HepG2 (cell line): Measurements from ENCODE around the gene SHC1. TPM values are rescaled to one million over a fixed set of nuclear protein-coding genes. Genes with fewer than 3 reads are reported as not detected.

Experiments used
- AGO1 ChIP-seq: fragments of 200-400 bp; formaldehyde crosslinking; IDR thresholded peaks from 2 replicates; pipeline ENCODE4 v1.6.1; 2017; ENCODE audit warnings: mild to moderate bottlenecking, low read depth, low read length, moderate library complexity; ENCODE audit not compliant: poor library complexity, severe bottlenecking
- ATF2 ChIP-seq: sonication (generic); formaldehyde crosslinking; IDR thresholded peaks from 2 replicates; pipeline ENCODE4 v1.4.0; 2020; ENCODE audit warnings: missing genetic modification reagents
- ATM ChIP-seq: fragments of 450-650 bp; IDR thresholded peaks from 2 replicates; pipeline ENCODE4 v1.7.1; 2017; ENCODE audit warnings: mild to moderate bottlenecking, borderline replicate concordance
- CBFB ChIP-seq: sonication (generic); formaldehyde crosslinking; IDR thresholded peaks from 2 replicates; pipeline ENCODE4 v1.4.0; 2020; ENCODE audit warnings: missing genetic modification reagents
- HCFC1 ChIP-seq: fragments of 150-350 bp; IDR thresholded peaks from 2 replicates; pipeline ENCODE4 v1.6.1; 2014; ENCODE audit warnings: low read depth, low read length
- HES4 ChIP-seq: sonication (generic); formaldehyde crosslinking; IDR thresholded peaks from 2 replicates; pipeline ENCODE4 v1.9.0; 2021; ENCODE audit warnings: mild to moderate bottlenecking, missing genetic modification reagents, borderline replicate concordance
- MBNL3 ChIP-seq: fragments of 250-450 bp; sonication (Bioruptor Pico); conservative IDR thresholded peaks from 2 replicates; pipeline ENCODE4 v1.8.0; 2022; ENCODE audit warnings: mild to moderate bottlenecking, inconsistent platforms
- MIXL1 ChIP-seq: IDR thresholded peaks from 2 replicates; pipeline ENCODE4 v1.6.1; 2016
- MXI1 ChIP-seq: IDR thresholded peaks from 3 replicates; pipeline ENCODE4 v1.6.1; 2012; ENCODE audit warnings: low read depth, low read length, inconsistent platforms, borderline replicate concordance
- NRL ChIP-seq: sonication (generic); formaldehyde crosslinking; IDR thresholded peaks from 2 replicates; pipeline ENCODE4 v1.5.0; 2020; ENCODE audit warnings: missing genetic modification reagents, mild to moderate bottlenecking, moderate library complexity, borderline replicate concordance
- RXRA ChIP-seq: sonication (generic); formaldehyde crosslinking; IDR thresholded peaks from 2 replicates; pipeline ENCODE4 v1.5.1; 2020; ENCODE audit warnings: missing genetic modification reagents
- SP5 ChIP-seq: IDR thresholded peaks from 2 replicates; pipeline ENCODE4 v1.6.1; 2016; ENCODE audit warnings: low read depth, borderline replicate concordance
- SRSF1 ChIP-seq: fragments of 200-400 bp; formaldehyde crosslinking; optimal IDR thresholded peaks from 2 replicates; pipeline ENCODE3; 2017; ENCODE audit warnings: mild to moderate bottlenecking, low read depth, low read length, moderate library complexity
- TFDP2 ChIP-seq: sonication (generic); formaldehyde crosslinking; IDR thresholded peaks from 2 replicates; pipeline ENCODE4 v1.4.0; 2020; ENCODE audit warnings: missing genetic modification reagents
- ZMYM3 ChIP-seq: sonication (generic); formaldehyde crosslinking; IDR thresholded peaks from 2 replicates; pipeline ENCODE4 v1.5.1; 2020; ENCODE audit warnings: mild to moderate bottlenecking, missing genetic modification reagents
- ZNF251 ChIP-seq: sonication (generic); formaldehyde crosslinking; IDR thresholded peaks from 2 replicates; pipeline ENCODE4 v1.9.0; 2021; ENCODE audit warnings: mild to moderate bottlenecking, missing genetic modification reagents
- ZNF329 ChIP-seq: sonication (generic); formaldehyde crosslinking; IDR thresholded peaks from 2 replicates; pipeline ENCODE4 v1.9.0; 2021; ENCODE audit warnings: low read depth, mild to moderate bottlenecking, missing genetic modification reagents
- ZNF33A ChIP-seq: sonication (generic); formaldehyde crosslinking; IDR thresholded peaks from 2 replicates; pipeline ENCODE4 v1.5.1; 2020; ENCODE audit warnings: missing genetic modification reagents, mild to moderate bottlenecking, moderate library complexity, borderline replicate concordance
- ZNF549 ChIP-seq: sonication (generic); formaldehyde crosslinking; IDR thresholded peaks from 2 replicates; pipeline ENCODE4 v1.5.0; 2020; ENCODE audit warnings: missing genetic modification reagents
- ZNF7 ChIP-seq: IDR thresholded peaks from 2 replicates; pipeline ENCODE4 v1.6.1; 2016; ENCODE audit warnings: missing biosample characterization, missing genetic modification reagents
- ZNF850 ChIP-seq: sonication (generic); formaldehyde crosslinking; conservative IDR thresholded peaks from 2 replicates; pipeline ENCODE4 v1.9.0; 2021; ENCODE audit warnings: mild to moderate bottlenecking, missing genetic modification reagents
- polyA plus RNA-seq, 8 experiments: library from polyadenylated mRNA; depleted of rRNA in 3 of 8; stranded (reverse) in 7 of 8; unstranded in 1 of 8; fragments of >200 nt; fragmentation: Illumina TruSeq in 4 of 8; extraction: Trizol in 4 of 8; gene quantifications; 2 replicates each; pipeline versions ENCODE4 v1.2.1 to v1.2.3, GENCODE V29; 2011 to 2016; ENCODE audit warnings: low read depth in 4 of 8, missing spikeins in 1 of 8, mixed read lengths in 1 of 8; ENCODE audit not compliant: insufficient read depth in 1 of 8
- total RNA-seq, 5 experiments: library from RNA; depleted of rRNA; stranded (reverse); fragments of >200 nt; fragmentation: Illumina TruSeq; extraction: Trizol; gene quantifications; 2 replicates each; pipeline ENCODE4 v1.2.3, GENCODE V29; 2016; ENCODE audit warnings: low read depth in 1 of 5
- TF ChIP-seq, protein P1 (sequence below): sonication (generic); formaldehyde crosslinking; conservative IDR thresholded peaks from 2 replicates; pipeline ENCODE4 v1.4.0; 2020; ENCODE audit warnings: missing genetic modification reagents
- TF ChIP-seq, protein P2 (sequence below): sonication (generic); formaldehyde crosslinking; IDR thresholded peaks from 2 replicates; pipeline ENCODE4 v1.4.0; 2020; ENCODE audit warnings: missing genetic modification reagents

The SHC1 gene
- total and polyA plus RNA-seq, 2 of the 13 experiments (the other 11 are each of a cell fraction or from before 2014, with no cell fraction given): 52.0 to 137 TPM

GRCh38 chr1:154936555-154937084 lies 33.9 kb downstream of the SHC1 start, which contains the start of gene PMVK (continued):
- TF ChIP-seq ZMYM3 (peak; percentile 75), ATF2 (CRISPR knock-in tag) (peak; percentile 67), ATM (no peak), MBNL3 (CRISPR knock-in tag) (no peak), ZNF251 (CRISPR knock-in tag) (peak; percentile 99), ZNF7 (CRISPR knock-in tag) (0 out of 2 replicates have a peak, but pooled peaks have one; percentile 27), AGO1 (no peak), ZNF850 (CRISPR knock-in tag) (no peak), CBFB (CRISPR knock-in tag) (peak; percentile 86), HCFC1 (no peak), RXRA (CRISPR knock-in tag) (peak; percentile 89), ZNF549 (no peak), TFDP2 (CRISPR knock-in tag) (peak; percentile 99), ZNF329 (CRISPR knock-in tag) (peak; percentile 93), MIXL1 (CRISPR knock-in tag) (peak; percentile 88), SRSF1 (peak; percentile 43), SP5 (peak; percentile 59), NRL (peak; percentile 99), HES4 (peak; percentile 99), ZNF33A (CRISPR knock-in tag) (no peak), MXI1 (peak; percentile 81; the same call in 2 of the 3 replicates)
- TF ChIP-seq, protein P1, sequence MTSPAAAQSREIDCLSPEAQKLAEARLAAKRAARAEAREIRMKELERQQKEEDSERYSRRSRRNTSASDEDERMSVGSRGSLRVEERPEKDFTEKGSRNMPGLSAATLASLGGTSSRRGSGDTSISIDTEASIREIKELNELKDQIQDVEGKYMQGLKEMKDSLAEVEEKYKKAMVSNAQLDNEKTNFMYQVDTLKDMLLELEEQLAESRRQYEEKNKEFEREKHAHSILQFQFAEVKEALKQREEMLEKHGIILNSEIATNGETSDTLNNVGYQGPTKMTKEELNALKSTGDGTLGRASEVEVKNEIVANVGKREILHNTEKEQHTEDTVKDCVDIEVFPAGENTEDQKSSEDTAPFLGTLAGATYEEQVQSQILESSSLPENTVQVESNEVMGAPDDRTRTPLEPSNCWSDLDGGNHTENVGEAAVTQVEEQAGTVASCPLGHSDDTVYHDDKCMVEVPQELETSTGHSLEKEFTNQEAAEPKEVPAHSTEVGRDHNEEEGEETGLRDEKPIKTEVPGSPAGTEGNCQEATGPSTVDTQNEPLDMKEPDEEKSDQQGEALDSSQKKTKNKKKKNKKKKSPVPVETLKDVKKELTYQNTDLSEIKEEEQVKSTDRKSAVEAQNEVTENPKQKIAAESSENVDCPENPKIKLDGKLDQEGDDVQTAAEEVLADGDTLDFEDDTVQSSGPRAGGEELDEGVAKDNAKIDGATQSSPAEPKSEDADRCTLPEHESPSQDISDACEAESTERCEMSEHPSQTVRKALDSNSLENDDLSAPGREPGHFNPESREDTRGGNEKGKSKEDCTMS: 0 out of 2 replicates have a peak, but pooled peaks have one; percentile 87
- TF ChIP-seq, protein P2, sequence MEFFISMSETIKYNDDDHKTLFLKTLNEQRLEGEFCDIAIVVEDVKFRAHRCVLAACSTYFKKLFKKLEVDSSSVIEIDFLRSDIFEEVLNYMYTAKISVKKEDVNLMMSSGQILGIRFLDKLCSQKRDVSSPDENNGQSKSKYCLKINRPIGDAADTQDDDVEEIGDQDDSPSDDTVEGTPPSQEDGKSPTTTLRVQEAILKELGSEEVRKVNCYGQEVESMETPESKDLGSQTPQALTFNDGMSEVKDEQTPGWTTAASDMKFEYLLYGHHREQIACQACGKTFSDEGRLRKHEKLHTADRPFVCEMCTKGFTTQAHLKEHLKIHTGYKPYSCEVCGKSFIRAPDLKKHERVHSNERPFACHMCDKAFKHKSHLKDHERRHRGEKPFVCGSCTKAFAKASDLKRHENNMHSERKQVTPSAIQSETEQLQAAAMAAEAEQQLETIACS: no peak
